COLO668 (cell line): Measurements from ENCODE around the gene ANGEL2.
A peak's percentile ranks its signal among the peaks of the same experiment; 100 is the strongest.

Experiments
- DNase-seq: peaks from one replicate; lab custom pipeline; 2025; ENCODE audit not compliant: unreplicated experiment; lab: John Stamatoyannopoulos, UW

Gene ANGEL2

DNA sequence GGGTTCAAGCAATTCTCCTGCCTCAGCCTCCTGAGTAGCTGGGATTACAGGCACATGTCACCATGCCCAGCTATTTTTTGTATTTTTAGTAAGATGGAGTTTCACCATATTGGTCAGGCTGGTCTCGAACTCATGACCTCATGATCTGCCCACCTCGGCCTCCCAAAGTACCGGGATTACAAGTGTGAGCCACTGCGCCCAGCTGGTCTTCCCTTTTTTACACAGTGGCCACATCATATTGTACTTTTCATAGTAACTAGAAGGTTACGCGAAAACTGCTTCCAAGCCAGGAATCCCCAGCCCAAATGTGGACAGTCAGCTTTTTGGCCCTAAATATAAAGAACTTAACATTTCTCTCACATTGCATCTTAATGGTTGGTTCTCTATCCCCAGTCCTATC is 61.2 kb downstream of the ANGEL2 start:
- DNase-seq = no peak

DNA sequence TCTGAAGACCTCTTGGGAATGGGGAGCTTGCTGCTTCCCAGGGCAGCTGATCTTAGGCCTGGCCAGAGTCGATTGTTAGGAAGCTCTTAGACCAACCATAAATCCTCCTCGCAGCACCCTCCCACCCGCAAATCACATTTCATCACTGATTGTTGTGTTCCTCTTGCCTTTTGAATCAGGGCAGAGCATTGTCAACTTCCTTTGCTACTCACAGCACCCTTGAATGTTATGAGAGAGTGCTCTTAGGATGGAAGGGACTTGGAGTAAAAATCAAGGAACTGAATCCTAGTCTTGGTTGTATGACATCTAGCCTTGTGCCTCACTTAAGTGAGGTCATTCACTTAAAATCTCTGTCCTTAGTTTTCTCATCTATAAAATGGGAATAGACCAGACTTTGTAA is 62.3 kb downstream of the ANGEL2 start:
- no peak for DNase-seq

DNA sequence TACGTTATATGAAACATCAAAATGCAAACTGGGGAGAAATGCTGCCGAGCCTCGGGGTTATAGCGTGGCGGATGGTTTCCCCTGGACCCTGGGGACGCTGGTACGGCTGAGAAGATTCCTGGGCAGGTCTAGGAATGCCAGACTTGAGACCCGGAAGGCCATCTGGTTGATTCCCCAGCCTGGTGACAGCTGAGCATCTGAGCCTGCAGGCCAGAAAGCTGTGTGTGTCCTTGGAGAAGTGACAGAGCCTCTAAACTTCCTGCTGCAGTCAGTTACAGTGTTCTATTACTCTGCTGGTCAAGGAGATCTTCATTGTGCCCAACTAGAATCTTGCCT is 63.1 kb downstream of the ANGEL2 start:
- no peak for DNase-seq

DNA sequence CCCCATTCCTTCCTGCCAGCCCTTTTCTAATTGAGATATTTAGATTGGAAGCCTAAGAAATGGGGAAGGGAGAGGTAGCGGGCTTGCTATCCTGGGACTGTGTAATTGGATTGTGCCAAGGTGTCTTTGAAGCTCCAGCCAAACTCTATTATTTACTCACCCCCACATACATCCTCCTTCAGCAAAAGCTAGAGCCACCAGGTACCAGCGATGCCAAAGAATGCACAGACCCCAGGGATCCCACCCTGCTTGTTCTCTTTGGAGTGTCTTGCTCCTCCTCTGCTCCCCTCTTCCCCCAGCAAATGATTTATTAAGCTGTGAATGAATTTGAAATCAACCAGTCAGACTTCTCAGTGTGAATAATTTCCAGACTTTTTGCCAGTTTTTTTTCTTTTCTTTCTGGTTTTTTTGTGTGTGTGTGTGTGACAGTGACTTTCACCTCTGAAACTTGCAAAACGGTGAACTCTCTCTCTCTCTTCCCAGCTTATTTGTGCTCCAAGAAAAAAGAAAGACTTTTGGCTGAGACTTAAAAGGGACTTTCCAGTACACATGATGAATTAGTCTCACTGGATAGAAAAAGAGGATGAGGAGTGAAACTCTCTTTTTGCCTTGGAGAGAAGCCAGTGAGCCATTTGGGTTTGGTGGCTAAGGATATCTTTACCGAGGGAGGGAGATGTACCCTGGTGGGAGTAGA is 63.6 kb downstream of the ANGEL2 start:
- no peak for DNase-seq

DNA sequence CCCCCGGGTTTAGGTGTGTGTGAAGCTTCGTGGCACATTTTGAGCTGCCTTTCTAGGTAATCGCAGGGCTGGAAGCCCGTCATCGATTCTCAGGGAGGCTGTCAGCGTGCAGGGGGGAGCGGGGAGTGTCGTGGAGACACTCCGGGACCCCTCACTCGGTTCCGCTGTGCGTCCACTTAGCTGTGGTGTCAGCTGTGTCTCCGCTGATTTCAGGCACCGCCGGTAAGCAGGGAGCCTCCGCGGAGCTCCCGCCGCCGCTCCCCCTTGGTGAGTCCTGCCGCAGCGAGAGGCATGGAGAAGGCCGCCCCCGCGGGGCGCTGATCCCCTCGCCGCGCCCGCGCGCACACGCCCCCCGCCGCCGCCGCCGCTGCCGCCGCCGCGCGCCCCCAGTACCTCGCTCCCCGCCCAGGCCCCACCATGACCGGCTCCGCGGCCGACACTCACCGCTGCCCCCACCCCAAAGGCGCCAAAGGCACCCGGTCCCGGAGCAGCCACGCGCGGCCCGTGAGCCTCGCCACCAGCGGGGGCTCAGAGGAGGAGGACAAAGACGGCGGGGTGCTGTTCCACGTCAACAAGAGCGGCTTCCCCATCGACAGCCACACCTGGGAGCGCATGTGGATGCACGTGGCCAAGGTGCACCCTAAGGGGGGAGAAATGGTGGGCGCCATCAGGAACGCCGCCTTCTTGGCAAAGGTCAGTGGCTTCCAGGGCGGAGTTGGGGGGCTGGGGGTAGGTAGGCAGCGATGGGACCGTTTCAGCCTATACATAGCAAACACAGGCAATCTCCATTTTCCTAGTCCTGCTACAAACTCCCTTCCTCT is 64.3 kb downstream of the ANGEL2 start:
- DNase-seq = peak; percentile 21

DNA sequence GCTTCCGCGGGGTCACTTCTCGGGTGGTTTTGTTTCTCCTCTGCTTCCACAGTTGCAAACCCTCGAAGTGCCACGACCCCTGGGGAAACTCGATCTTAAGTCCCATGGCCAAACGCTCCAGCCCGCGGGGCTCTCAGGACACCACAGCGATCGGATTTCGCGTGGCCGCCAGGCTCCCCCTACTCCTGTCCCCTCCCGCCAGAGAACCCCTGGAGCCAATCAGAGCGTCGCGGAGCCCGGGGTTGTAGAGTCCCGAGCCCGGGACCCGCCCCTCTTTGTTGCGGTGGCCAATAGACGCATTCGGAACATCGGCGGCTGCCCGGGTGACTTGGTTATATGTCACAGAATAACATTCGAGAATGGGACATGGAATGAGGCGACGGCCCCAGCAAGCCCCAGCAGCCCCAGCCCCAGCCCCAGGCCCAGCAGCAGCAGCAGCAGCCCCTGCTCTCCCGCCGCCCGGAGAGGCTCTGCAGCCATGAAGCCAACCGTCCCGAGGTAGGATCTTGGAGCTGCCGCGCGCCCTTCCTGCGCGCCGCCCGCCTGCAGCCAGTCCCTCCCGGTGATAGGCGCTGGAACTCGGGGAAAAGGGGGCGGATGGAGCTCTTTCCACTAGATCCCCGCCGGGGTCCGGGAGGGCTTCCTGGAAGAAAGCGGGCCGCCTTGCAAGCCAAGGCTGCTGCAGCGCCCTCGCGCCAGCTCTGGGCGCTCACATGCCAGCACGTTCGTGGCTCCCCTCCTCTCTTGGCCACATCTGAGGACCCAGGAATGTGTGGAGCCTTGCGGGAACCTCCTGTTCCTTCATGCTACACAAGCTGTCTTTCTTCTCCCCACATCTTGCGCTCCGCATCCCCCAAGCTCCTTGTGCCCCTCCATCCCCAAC is 65.2 kb downstream of the ANGEL2 start, which contains the start of gene VASH2:
TSS of gene VASH2 (plus strand) at position 299 of the 883 bp plus-strand sequence. CDS start 1,002 bp downstream, outside the sequence.
- peak; percentile 90 for DNase-seq

DNA sequence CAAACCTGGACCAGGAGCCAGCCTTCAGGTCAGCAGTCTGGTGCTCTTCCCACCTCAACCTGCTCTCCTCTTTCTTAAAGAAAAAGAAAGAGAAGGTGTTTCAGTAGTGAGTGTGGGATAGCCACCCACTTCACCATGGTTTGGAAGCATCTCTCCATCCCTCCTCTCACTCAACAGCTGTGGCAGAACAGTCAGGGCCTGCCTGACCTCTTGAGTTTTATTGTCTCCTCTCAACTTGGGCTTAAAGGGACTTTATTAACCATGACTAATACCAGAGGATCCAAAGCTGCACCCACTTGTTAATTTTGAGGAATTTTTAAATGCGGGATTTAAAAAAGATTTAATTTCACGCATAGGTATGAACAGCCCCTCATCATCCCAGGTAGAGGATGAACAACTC is 65.9 kb downstream of the ANGEL2 start:
- no peak for DNase-seq

DNA sequence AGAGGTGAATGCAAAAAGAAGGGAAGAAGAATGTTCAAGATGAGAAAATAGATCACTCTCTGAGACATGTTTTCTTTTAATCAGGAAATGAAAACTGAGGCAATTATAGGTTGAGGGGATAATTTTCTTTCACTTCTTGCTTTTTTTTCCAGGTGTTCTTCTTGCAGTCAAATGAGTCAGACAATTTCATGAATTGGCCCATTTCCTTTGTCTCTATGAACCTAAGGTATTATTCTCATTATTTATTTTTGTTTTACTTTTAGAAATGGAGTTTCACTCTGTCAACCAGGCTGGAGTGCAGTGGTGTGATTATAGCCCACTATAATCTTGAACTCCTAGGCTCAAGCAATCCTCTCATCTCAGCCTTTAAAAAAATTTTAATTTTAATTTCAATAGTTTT is 68.8 kb downstream of the ANGEL2 start:
- DNase-seq = no peak

DNA sequence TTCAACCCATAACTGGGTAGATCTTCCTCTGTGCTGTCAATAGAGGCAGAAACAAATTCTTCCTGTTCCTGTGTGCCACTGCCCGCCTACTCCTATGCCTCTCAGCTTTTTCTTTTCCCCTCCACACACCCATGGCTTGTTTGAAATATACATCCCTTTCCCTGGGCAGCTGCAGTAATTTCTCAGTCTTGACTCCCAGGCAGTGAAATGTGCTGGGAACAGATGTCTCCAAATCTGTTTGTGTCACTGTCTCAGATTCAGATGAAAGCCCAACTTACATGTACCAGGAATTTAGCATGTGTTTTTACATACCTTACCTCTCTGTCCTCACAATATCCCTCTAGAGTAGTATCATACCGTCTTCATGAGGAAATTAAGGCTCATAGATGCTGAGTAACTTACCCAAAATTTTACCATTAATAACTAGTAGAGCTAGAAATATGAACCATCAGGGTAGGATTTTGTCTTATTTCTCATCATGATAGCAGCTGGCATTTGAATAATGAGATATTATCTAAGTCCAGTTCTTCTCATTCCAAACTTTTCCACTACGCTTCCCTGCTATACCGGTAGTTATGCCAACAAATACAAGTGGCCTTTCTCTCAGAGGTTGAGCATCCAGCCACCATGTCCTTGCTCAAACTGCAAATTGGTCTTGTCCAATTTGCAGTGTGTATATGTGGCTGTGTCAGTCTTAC is 70.1 kb downstream of the ANGEL2 start:
- DNase-seq = no peak

DNA sequence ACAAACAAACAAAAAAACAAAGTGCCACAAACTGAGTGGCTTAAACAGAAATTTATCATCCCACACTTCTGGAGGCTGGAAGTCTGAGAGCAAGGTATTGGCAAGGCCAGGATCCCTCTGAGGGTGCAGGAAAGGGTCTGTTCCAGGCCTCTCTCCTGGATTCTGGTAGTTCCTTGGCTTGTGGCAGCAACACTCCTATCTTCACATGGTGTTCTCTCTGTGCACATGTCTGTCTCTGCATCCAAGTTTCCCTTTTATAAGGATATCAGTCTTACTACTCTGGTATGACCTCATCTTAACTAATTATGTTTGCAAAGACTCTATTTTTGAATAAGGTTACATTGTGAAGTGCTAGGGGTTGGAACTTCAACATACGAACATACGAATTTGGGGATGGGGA is 70.6 kb downstream of the ANGEL2 start:
- DNase-seq = no peak

DNA sequence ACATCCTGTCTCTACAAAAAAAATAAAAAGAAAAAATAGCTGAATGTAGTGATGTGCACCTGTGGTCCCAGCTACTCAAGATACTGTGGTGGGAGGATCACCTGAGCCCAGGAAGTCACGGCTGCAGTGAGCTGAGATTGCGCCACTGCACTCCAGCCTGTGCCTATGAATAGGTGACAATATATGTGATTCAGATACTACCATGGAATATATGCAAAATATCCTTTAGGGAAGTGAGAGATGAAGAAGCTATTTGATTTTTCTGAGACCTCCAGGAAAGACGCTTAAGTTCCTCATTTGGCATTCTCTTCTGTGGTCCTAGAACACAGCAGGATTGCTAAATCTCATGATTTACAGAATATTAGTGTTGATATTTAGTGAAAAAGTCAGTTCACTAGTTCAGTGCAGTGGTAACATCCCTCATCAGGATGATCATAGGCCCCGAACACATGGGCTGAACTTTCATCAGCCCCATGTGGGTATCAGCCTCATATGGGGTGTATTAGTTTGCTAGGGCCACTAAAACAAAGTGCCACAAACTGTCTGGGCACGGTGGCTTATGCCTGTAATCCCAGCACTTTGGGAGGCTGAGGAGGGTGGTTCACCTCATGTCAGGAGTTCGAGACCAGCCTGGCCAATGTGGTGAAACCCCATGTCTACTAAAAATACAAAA is 71.3 kb downstream of the ANGEL2 start:
- no peak for DNase-seq

DNA sequence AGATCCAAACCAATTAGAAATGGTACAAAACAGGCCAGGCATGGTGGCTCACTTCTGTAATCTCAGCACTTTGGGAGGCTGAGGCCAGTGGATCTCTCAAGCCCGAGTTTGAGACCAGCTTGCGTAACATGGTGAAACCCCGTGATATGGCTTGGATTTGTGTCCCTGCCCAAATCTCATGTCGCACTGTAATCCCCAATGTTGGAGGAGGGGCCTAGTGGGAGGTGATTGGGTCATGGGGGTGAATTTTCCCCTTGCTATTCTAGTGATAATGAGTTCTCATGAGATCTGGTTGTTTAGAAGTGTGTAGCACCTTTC is 72.3 kb downstream of the ANGEL2 start:
- no peak for DNase-seq

DNA sequence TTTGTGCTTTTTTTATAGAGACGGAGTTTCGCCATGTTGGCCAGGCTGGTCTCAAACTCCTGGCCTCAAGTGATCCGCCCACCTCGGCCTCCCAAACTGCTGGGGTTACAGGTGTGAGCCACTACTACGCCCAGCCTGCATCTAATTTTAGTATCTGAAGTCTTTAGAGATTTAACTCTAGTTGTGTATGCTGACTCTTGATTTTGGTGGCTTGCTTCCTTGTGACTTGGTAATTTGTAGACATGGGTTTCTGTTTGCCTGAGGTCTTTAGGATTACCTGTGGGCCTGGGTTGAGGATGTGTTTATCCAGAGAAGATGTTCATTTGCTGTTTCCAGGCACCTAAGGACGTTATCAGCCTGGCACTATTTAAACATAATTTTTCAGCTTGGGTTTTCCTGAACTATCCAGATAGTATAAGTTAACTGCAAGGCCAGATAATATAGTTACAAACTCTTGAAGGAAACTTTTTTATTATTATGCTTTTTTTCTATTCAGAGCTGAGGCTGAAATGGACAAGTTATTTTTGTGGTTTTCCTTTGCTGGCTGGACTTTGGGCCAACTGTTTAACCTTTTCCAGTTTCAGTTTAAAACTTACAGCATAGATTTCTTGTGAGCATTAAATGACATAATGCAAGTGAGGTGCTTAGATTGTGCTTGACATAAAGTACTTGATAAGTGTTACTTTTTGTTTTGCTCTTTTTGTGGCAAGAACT is 72.8 kb downstream of the ANGEL2 start:
- DNase-seq = no peak
